Stimulated activated CD4-positive, alpha-beta T cell treated with anti-CD3 and anti-CD28 coated beads, Interleukin-4, amount 100 ng/mL, for 48 hours (primary cell): ENCODE data around the gene SPDYE18.
"Not testable (repeated sequence)": the region's sequence is repeated elsewhere in the genome, so short reads cannot be mapped to it uniquely, and the experiment has no call there.

ENCODE experiments used
- DNase-seq, 2 donors: peaks; one replicate each; pipeline ENCODE4 v3.0.0-alpha.2; 2020; ENCODE audit warnings: low read depth in 2 of 2

SPDYE18 gene

DNA sequence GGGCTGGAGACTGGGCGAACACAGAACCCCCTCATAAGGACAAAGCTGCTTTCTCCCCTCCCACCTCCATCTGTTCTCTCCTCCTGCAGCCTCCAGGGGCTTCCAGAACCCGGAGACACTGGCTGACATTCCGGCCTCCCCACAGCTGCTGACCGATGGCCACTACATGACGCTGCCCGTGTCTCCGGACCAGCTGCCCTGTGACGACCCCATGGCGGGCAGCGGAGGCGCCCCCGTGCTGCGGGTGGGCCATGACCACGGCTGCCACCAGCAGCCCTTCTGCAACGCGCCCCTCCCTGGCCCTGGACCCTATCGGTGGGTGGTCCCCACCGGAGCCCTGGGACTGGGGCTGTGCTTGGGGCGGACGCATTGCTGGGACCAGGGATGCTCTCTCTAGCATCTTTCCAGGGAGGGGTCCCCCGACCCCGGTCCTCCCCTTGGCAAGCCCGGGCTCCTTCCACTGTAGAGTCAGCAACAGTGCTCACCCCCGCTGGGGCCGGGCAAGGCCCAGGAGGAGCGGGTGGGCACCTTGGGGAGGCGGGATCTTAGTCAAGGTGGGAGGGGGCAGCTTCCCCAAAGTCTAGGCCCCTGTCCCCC lies 56.8 kb downstream of the SPDYE18 start:
- DNase-seq, result not testable (repeated sequence)

GRCh38 chr7:77004151-77004550 lies 58.2 kb downstream of the SPDYE18 start:
- DNase-seq, result not testable (repeated sequence)

DNA sequence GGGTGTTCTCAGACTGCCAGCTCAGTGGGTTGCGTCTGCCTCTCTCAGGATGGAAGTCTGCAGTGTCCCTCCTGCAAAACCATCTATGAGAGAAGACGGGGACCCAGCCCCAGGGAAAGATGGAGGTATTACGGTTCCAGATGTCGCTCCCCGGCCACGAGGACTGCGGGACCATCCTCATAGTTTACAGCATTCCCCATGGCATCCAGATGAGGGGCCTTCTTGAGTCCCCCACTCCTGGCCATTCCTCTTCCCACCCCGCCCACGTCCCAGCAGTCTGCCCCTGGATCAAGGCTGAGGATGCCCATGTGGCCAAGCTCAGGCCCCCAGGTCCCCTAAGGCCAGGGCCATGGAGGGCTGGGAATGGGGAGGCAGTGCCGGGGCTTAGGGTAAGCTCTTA lies 59.1 kb downstream of the SPDYE18 start:
- DNase-seq, result not testable (repeated sequence)

DNA sequence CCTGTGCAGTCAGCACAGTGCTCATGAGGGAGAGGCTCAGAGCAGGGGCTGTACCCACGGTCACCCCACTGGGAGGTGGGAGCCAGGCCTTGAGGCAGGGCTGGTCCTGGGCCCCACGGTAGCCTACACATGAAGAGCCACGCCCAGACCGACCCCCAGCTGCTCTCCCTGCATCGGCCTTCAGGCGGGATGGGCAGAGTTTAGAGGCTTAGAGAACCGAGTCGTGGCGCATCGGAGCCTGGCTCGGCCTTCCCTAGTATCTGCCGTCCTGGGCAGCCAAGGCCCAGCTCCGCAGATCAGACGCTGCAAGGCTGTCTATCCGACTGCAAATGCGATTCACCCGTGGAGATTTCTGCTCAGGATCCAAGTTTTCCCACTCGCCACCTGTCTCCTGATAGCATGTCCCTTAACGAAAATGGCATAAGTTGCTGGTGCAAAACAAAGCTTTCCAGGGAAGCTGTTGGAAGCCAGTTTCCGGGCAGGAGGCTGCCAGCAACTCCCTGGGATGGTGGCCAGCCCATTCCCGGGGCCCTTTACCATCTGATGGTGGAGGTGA lies 59.6 kb downstream of the SPDYE18 start:
- not testable (repeated sequence) for DNase-seq

- not testable (repeated sequence) for DNase-seq
Observed at GRCh38 chr7:77002104-77002503, 60.3 kb downstream of the SPDYE18 start.
